GM21717 (cell line): ENCODE measurements around the gene DPP8.

Experiments used
- ATAC-seq: cut with Tn5 transposase; IDR thresholded peaks from one replicate; pipeline ENCODE4 v1.9.1; 2021; ENCODE audit warnings: mild to moderate bottlenecking, moderate library complexity; ENCODE audit not compliant: unreplicated experiment

Gene DPP8

DNA sequence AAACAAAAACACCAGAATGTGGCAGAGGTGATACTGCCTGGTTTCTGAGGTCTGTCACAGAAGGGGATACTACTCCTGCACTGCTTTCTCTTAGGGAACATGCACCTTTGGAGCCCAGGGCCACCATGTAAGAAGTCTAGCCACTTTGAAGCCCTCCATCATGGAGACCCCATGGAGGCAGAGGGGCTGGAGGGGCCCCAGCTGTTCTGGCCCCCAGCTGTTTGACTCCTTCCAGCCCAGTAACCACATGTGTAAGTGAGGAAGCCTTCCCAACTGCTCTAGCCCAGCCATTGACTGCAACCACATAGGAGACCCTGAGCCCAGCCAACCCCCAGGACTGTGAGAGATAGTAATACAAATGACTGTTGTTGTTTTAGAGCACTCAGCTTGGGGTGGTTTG is 85.8 kb downstream of the DPP8 start:
- ATAC-seq: no peak

DNA sequence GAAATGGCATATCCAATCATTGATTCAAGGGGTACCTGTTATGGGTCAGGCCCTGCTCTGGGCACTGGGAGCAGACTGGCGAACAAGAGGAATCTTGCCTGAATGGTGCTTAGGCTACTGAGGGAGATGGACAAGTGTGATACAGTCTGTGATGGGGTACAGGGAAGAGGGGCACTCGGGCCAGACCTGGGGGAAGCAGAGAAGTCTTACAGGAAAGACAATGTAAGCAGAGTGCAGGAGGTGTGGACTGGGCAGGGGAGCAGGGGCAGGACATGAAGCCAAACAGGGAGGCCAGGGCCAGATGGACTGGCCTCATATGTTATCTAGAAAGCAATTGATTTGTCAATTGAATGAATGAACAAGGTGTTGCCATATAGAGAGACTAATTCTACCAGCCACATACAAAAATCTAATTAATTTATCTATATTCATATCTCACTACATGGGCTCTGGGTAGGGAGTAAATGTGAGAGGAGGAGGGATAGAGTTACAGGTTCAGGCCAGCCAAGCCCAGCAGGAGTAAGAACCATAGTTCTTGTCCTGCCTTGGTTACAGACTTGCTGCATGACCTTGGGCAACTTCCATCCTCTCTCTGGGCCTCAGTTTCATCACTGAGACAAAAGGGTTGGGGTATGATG is 91.2 kb downstream of the DPP8 start:
- no peak for ATAC-seq

DNA sequence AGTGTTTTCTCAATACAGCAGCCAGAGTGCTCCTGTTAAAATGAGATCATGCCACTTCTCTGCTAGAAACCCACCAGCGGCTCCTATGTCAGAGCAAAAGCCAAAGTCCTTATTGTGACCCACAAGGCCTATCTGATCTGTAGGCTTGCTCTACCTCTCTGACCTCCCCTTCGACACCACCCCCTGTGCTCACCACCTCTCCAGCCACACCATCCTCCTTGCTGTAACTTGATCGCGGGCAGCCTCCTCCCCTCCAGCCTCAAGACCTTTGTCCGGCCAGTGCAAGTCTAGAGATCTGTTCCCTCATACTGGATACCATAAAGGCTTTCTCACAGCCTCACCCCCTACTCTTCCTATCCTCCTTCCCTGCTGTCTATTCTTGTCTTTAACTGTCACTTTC is 92.8 kb downstream of the DPP8 start:
- no peak for ATAC-seq

DNA sequence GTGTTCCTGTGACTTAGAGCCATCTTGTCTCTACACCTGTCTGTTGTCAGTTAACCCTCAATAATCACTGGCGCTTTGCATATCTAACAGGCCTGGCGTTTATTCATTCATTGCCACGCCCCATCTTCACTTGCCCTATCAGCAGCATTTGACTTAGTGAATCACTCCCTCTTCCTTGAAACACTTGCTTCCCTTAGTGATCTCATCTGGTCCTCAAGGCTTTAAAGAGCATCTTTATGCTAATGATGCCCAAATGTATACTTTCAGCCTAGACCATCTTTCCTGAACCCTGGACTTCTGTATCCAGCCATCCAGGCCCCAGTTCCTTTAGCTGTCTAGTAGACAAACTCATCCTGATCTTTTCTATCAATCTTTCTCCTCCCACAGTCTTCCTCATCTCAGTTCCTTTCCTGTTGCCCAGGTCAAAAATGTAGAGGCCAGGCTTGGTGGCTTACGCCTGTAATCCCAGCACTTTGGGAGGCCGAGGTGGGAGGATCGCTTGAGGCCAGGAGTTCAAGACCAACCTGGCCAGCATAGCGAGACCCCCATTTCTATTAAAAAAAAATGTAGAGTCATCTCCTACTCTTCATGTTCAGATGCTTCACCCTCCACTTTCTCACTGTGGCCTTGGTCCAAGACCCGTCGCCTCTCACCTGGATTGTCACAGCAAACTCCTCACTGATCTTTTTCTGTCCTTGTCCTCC is 93.4 kb downstream of the DPP8 start:
- no peak for ATAC-seq

DNA sequence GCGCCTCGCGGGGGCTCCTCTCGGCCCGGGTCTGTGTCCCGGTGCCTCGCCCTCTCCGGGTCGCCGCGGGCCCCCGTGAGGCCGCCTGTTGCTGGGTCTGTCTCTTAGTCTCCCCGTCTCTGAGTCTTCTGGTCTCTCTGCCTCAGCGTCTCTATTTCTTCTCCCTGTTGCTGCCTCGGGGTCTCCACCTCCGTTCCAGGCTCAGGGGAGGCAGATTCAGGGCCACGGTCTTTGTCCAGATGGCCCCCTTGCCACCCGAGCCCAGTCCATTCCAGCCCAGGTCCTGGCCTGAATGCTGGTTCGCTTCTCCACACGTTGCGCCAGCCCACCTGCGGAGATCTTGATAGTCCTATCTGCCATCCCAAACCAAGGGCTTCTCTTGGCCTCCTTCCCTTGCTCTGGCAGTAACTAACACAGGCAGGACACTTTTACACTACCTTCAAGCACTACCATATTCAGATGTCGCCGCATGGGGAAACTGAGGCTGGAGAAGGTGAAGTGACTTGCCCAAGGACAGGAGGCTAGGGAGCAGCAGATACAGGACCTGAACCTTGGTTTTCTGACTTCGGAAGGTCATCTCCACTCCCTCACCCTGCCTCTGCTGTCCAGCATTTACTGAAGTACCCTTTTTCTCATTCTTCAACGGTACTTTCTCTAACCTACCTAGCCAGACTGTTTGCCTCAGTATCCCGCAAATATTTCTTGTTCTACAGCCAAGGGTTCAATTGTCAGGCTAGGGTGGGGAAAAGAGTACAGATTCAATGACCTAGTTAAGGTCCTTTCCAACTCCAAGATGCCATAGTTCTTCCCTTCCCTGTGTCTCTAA is 94.1 kb downstream of the DPP8 start:
- no peak for ATAC-seq

DNA sequence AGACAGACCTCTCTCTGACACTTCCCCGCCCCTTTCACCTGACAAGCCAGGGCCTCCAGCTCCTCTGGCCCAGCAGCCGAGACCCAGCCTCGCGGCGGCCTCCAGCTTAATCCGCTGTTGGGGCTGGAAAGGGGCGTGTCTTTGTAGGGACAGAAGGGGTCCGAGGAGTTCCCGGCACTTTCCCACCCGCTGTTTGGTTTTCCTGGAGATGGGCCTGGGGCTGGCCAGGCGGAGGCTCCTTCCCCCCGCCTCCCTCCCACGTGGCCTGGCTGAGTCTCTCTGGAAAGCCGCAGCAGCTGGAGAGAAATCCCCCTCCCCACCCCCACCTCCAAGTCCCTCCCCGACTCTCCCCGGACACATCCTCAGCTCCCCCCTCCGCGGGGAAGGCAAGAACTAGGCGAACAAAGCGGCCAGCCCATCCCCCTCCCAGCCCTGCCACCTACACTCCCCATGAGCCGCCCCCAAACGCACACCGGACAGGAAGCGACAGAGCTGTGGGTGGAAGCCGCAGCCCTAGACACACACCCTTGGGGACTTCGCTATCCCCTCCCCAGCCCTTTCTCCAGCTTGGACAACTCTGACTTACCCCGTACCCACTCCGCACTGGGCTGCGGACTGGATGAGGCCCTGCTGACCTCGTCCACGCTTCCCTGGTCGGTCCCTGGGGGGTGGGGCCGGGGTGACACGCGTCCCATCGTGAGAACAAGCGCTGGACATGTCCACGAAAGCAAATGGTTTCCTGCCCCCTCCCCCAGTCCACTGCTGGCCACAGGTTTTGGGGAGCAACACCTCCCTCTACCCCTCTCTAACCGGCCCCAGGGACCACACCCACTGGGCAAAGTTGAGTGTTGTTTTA is 95.9 kb downstream of the DPP8 start:
- ATAC-seq: no peak

DNA sequence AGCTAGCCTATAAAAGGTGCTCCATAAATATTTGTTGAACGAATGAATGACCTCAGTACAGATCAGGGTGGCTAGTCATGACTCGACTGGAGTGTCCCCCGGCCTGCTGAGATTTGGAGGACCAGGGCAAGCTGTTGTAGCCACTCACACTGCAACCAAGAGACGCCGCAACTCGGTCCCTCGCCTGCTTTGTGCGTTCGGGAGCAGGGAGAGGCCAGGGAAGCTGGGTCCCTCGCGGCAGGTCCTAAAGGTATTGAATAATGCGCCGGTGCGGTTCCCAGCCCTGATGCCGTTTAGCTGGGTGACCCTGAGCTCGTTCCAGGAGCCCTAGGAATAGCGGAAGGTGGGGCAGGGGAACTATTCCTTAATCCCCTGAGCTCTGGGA is 96.5 kb downstream of the DPP8 start:
- ATAC-seq: no peak

DNA sequence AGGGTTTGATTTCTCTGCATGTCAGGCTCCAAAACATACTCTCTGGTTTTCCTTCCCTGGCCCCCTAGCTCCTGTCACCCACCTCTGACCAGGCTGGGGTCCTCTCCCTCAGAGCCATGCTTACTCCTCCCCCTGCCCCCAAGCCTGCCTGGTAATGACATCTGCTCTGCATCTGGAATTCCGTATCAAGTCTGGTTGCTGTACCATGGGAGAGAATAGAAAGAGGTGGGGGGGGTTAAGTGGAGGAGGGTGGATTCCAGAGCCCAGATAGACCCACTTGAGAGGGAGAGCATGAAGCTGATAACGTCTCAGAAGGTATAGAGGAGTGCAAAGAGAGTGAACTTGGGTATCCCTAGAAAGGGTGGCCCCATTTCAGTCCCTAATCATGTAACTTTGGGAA is 98.9 kb downstream of the DPP8 start:
- no peak for ATAC-seq

DNA sequence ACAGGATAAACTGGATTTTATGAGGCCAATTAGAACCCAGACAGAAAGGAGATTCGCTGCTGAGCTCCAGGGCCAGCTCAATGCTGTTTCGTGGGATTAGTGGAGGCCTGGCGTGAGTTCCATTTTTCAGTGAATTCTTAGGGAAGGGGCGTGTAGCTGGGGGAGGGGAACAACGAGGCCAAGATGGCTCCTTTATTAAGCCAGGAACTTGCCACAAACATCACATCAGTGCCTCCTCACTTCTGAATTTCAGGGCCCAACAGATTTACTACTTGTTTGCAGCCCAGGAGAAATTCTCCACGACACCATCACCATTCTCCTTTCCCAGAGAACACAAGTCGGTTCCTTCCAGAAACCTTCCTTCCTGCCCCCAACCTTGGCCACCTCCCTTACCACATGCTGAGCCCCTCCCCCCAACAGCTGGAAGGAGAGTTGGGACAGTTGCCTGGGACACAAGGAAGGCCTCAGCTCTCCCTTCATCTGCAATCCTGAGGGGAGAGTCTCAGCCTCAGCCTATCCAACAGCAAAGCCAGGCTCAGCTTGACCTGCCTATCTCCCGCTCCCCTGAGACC is 100.6 kb downstream of the DPP8 start:
- no peak for ATAC-seq

DNA sequence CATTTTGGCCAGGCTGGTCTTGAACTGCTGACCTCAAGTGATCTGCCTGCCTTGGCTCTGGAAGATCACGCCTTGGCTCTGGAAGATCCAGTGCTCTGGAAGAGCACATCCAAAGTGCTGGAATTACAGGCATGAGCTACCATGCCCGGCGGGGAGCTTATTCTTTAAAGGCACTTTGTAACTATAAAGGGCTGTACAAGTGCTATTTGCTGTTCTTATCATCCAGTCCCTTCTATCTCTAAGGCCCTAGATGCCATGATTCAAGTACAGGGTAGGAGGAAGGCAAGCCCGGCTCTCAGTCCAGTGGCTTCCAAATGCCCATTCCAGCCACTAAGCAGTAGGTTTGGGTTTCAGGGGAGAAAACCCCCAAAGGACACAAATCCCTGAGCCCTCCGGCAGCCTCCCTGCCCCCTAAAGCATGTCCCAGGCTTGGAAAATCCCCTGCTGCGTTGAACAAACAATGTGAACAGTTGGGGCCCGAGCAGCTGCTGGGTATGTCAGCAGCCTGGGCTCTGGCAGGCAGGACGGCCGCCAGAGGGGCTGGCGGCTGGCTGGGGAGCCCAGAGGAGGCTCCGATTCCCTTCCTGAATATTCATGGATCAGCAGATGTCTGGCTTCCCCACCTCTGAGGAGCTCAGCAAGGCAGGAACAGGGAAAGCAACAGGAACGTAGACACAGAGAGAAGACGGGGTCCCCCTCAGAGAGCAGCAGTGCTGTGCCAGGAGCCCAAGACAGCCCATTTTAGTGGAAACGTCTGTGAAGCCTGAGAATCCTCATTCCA is 102.5 kb downstream of the DPP8 start:
- ATAC-seq: no peak

DNA sequence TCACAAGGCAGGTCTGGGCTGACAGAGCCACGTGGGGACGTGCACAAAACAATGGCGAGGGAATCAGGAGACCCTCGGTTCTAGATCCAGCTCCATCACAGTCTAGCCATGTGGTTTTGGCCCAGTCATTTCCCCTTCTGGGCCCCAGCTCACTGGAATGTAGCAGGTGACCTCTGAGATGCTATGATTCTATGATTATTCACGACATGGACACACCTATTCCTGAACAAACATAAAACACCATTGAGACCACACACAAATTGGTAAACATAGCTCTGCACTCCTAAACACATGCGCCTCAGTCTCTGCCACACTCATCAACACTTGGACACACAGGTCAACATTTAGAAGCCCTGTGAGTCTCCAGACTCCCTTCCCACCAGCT is 103.7 kb downstream of the DPP8 start:
- no peak for ATAC-seq

DNA sequence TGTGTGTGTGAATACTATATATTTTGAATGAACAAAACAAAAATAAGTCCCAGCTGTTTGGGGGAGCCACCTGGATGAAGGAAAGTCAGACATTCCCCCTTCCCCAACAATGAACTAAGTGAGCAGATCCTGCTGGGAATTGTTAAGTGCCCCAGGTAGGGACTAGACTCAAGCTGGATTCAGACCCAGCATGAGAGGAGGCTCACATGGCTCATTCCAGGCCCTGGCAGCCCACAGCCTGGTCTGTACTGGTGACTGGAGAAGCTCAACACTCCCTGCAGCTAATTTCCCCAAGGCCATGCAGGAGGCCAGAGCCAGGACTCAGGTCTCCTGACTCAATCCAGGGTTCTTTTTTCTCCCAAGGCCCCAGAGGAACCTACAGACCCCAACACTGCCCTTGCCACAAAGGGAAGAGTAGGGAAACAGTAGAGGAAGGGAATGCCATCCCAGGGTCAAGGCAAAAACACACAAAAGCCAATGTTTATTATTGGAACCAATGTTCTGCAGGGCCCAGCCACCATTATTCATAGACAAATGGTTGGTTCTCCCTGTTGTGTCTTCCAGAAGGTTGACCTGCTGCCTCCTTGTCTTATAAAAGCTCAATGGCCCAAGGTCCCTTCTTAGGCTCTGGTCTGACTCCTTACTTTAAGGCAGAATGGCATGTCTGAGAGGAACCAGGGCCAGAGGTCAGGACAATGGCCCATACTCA is 104.3 kb downstream of the DPP8 start:
- ATAC-seq: no peak

DNA sequence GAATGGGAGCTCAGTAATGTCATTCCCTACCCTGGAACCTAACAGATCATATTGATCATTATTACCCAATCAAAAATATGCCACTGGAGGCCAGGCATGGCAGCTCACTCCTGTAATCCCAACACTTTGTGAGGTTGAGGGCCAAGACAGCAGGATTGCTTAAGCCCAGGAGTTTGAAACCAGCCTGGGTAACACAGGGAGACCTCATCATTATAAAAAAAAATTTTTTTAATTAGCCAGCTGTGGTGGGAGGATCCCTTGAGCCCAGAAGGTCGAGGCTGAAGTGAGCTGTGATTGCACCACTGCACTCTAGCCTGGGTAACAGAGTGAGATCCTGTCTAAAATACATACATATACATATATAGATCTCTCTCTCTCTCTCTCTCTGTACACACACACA is 104.9 kb downstream of the DPP8 start:
- ATAC-seq: no peak

DNA sequence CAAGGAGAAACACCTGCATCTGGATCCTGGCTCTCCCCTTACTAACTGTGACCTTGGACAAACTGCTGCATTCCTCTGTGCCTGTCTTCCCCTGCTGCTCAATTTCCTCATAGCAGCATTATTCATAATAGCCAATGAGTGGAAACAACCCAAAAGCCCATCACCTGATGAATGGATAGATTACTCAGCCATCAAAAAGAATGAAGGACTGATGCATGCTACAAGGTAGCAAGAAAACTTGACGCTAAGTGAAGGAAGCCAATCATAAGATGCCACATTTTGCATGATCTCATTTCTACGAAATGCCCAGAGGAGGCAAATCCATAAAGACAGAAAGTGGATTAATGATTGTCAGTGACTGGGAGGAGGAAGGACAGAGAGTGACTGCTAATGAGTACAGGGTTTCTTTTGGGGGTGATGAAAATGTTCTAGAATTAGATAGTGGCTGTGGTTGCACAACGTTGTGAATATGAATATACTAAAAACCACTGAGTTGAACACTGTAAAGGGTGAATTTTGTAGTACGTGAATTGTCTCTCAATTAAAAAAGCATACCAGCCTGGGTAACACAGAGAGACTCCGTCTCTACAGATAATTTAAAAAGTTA is 105.9 kb downstream of the DPP8 start:
- ATAC-seq: no peak

DNA sequence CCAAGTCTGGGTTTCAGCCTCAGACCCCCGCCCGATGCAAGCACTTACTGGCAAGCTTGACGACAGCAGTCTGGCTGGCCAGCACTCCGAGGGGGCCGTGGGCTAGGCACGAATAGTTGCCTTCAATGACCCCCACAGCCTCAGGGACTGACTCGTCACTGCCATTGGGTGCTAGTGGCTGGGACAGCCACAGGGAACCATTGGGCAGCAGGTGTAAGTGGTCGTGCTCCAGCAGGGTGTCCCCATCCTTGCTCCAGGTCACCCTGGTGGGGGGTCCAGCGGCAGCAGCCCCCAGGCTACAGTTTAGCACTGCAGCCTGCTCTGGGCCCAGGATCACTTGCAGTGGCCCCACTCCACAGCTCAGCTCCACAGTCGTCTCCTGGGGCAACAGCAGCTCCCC is 106.5 kb downstream of the DPP8 start:
- no peak for ATAC-seq

DNA sequence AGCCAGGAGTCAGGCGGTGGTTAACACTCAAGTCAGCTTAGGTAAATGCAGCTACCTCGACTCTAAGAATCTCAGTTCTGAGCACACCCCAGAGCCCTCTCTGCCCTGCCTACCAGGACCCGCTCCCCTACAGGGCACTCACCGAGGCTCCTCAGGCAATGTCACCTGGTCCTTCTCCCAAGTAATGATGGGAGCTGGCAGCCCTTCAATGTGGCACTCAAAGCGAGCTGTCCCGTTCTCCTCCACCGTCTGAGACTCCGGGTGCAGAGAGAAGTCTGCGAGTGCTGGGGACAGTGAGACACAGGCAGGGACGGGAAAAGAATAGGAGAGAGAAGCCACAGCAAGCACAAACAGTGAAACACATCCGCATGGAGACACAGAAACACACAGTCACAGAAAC is 107.5 kb downstream of the DPP8 start:
- no peak for ATAC-seq

DNA sequence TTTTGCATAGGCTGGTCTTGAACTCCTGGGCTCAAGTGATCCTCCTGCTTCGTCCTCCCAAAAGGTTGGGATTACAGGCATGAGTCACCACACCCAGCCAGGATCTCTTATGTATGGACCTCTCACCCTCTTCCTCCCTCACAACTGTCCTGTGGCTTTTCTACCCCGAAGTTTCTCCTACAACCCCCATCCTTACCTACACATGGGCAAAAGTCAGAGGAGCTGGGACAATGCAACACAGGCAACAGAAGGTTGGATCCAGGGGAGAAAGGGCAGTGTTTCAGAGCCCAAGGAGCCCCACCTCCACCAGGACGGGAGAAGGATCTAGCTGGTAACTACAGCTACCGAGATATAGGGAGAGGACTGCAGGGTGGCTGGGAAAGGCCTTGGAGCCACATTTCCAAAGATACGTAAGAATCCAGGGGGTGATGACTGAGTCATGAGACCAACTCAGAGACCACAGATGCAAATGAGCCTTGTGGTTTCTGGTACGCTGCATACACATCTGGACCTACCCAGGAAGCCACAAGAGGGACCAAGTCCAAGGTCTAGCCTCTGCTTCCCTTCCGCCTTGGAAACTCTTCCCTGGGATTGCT is 108.4 kb downstream of the DPP8 start:
- ATAC-seq: no peak

DNA sequence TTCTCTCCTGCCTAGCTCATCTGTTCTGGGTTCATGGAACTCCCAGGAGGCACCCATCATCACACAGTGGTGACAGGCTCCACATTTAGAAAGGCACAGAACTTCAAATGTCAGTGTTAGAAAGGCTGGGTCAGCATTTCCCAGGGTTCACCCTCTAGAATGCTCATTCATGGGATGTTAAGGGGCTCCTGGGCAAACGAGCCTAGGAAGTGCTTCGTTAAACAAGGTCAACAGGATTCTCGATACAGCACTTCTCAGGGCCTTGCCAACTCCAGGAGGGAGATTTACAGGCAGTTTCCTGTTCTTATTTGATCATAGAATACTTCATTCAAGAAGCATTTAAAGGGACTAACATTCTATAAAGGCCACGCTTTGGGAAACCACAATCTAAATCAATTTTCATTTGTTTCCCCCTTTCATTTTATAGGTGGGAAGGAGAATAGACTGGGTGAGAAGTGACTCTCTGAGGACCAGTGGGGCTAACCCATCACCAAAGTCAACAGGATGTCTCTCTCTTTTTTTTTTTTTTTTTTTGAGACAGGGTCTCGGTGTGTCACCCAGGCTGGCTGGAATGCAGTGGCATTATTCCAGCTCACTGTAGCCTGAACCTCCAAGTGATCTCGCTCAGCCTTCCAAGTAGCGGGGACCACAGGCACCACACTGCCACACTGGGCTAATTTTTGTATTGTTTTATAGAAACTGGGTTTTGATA is 109.0 kb downstream of the DPP8 start:
- no peak for ATAC-seq
